B cell (primary cell): ENCODE data around the gene TOB2. TPM values are rescaled to one million over a fixed set of nuclear protein-coding genes. Genes with fewer than 3 reads are reported as not detected.

Experiments
- ATAC-seq: fragments of 200-7000 bp; cut with Tn5 transposase; one replicate; pipeline ENCODE4 v1.10.0; 2021; ENCODE audit warnings: low read depth, mild to moderate bottlenecking, moderate number of reproducible peaks, moderate library complexity
- CTCF ChIA-PET: fragments of 350-600 bp; sonication (Branson Sonifier 250); formaldehyde crosslinking; loops from one replicate; lab custom pipeline; 2021; ENCODE audit warnings: antibody characterized with exemption, inconsistent platforms; lab: Charles Lee
- POLR2A ChIA-PET: fragments of 350-600 bp; sonication (Branson Sonifier 250); formaldehyde crosslinking; loops from one replicate; lab custom pipeline; 2021; ENCODE audit warnings: antibody characterized with exemption; lab: Charles Lee
- DNase-seq: peaks from one replicate; pipeline ENCODE4 v3.0.0; 2013
- H2AFZ ChIP-seq: 2 replicates; pipeline ENCODE4 v1.6.1; 2012; ENCODE audit warnings: mild to moderate bottlenecking, low read depth, low read length; ENCODE audit not compliant: insufficient read depth, poor library complexity, severe bottlenecking
- H3K27ac ChIP-seq, 2 donors: 1 replicate in 1 of 2; 2 replicates in 1 of 2; pipeline ENCODE4 v1.5.1; 2012 to 2013; ENCODE audit warnings: low read length in 2 of 2, mild to moderate bottlenecking in 2 of 2, moderate library complexity in 1 of 2
- H3K27me3 ChIP-seq, 4 experiments: fragments of 200-600 bp in 1 of 4; sonication (generic) in 1 of 4; replicated peaks in 1 of 4; 1 replicate in 2 of 4; 2 replicates in 2 of 4; pipeline versions ENCODE4 v1.6.1 to v1.7.0; 2013 to 2016; ENCODE audit warnings: low read length in 3 of 4, mild to moderate bottlenecking in 2 of 4, mixed read lengths in 1 of 4, moderate library complexity in 1 of 4; ENCODE audit not compliant: insufficient read depth in 4 of 4, control insufficient read depth in 3 of 4; ENCODE audit errors: control extremely low read depth in 1 of 4
- H3K36me3 ChIP-seq, 2 experiments: replicated peaks in 1 of 2; 1 replicate in 1 of 2; 2 replicates in 1 of 2; pipeline versions ENCODE4 v1.6.1 to v1.7.1; 2013; ENCODE audit warnings: low read length in 1 of 2; ENCODE audit not compliant: insufficient read depth in 2 of 2, control insufficient read depth in 1 of 2; ENCODE audit errors: control extremely low read depth in 1 of 2, extremely low read depth in 1 of 2
- H3K4me1 ChIP-seq, 2 donors: fragments of 200-600 bp in 1 of 2; sonication (generic) in 1 of 2; 1 replicate in 1 of 2; 2 replicates in 1 of 2; pipeline versions ENCODE4 v1.5.1 to v1.6.1; 2013 to 2017; ENCODE audit warnings: low read length in 2 of 2; ENCODE audit not compliant: control insufficient read depth in 2 of 2, insufficient read depth in 2 of 2
- H3K4me2 ChIP-seq: replicated peaks from 2 replicates; pipeline ENCODE3; 2012; ENCODE audit warnings: mild to moderate bottlenecking, low read depth, low read length; ENCODE audit not compliant: poor library complexity, severe bottlenecking
- H3K4me3 ChIP-seq, 5 experiments: fragments of 200-600 bp in 1 of 5; sonication (generic) in 1 of 5; 1 replicate in 3 of 5; 2 replicates in 2 of 5; pipeline versions ENCODE4 v1.5.1 to v1.7.0; 2011 to 2016; ENCODE audit warnings: low read length in 4 of 5, mild to moderate bottlenecking in 4 of 5, low read depth in 2 of 5, control low read depth in 1 of 5, moderate library complexity in 1 of 5; ENCODE audit not compliant: insufficient read depth in 1 of 5; ENCODE audit errors: control extremely low read depth in 1 of 5, extremely low read depth in 1 of 5
- H3K79me2 ChIP-seq: fragments of 200-600 bp; sonication (generic); one replicate; pipeline ENCODE4 v1.6.0; 2016; ENCODE audit warnings: low read length; ENCODE audit not compliant: control insufficient read depth, insufficient read depth
- H3K9ac ChIP-seq: fragments of 200-600 bp; sonication (generic); 2 replicates; pipeline ENCODE4 v1.6.1; 2017; ENCODE audit warnings: mild to moderate bottlenecking, low read length, moderate library complexity
- H3K9me3 ChIP-seq, 3 donors: one replicate each; pipeline versions ENCODE4 v1.6.1 to v1.7.1; 2013; ENCODE audit warnings: low read length in 2 of 3; ENCODE audit not compliant: control insufficient read depth in 2 of 3, insufficient read depth in 1 of 3; ENCODE audit errors: control extremely low read depth in 1 of 3
- H4K20me1 ChIP-seq: 2 replicates; pipeline ENCODE4 v1.6.0; 2012; ENCODE audit warnings: mild to moderate bottlenecking, low read length; ENCODE audit not compliant: insufficient read depth, control insufficient read depth, poor library complexity, severe bottlenecking
- H3K27ac Mint-ChIP-seq: one replicate; pipeline ENCODE4 v1.8.0; 2021; ENCODE audit warnings: mixed read lengths
- H3K27me3 Mint-ChIP-seq: one replicate; pipeline ENCODE4 v1.8.0; 2021; ENCODE audit warnings: mixed read lengths
- H3K4me1 Mint-ChIP-seq: one replicate; pipeline ENCODE4 v1.8.0; 2021; ENCODE audit warnings: mixed read lengths
- H3K4me3 Mint-ChIP-seq: one replicate; pipeline ENCODE4 v1.8.0; 2021; ENCODE audit warnings: mixed read lengths
- H3K9me3 Mint-ChIP-seq: one replicate; pipeline ENCODE4 v1.8.0; 2022; ENCODE audit warnings: mixed read lengths; ENCODE audit not compliant: insufficient read depth
- EZH2 ChIP-seq: IDR thresholded peaks from 2 replicates; pipeline ENCODE4 v1.6.1; 2012; ENCODE audit warnings: borderline replicate concordance, low read depth, mild to moderate bottlenecking, moderate library complexity, low read length; ENCODE audit not compliant: insufficient read depth, poor library complexity, severe bottlenecking
- WGBS: methylation state at CpG from one replicate; pipeline ENCODE4 v1.1.5; 2013; ENCODE audit warnings: missing lambda C conversion rate; ENCODE audit not compliant: insufficient coverage; 5-methylcytosine and 5-hydroxymethylcytosine counted together
- intact Hi-C: fragments of 100-400 bp; cut with micrococcal nuclease; formaldehyde crosslinking; loops from one replicate; pipeline ENCODE4 v1.10.0; 2022
- polyA plus RNA-seq: library from polyadenylated mRNA; depleted of rRNA; stranded (reverse); fragments of >200 nt; gene quantifications from 2 replicates; pipeline ENCODE4 v1.2.3, GENCODE V29; 2012
- total RNA-seq, 2 donors: library from RNA; stranded (reverse); fragments of 120-200 nt in 1 of 2; gene quantifications; 1 replicate in 1 of 2; 2 replicates in 1 of 2; pipeline versions ENCODE4 v1.2.3 to v1.2.4, GENCODE V29; 2013 to 2022
- TF ChIP-seq, protein P1 (sequence below): fragments of 200-600 bp; IDR thresholded peaks from one replicate; pipeline ENCODE4 v1.8.0; 2022; ENCODE audit warnings: antibody characterized with exemption, mild to moderate bottlenecking

TOB2 gene
- total and polyA plus RNA-seq, 2 donors (not counting 1 experiment from before 2014, with no cell fraction given): 40.4 to 56.0 TPM

DNA sequence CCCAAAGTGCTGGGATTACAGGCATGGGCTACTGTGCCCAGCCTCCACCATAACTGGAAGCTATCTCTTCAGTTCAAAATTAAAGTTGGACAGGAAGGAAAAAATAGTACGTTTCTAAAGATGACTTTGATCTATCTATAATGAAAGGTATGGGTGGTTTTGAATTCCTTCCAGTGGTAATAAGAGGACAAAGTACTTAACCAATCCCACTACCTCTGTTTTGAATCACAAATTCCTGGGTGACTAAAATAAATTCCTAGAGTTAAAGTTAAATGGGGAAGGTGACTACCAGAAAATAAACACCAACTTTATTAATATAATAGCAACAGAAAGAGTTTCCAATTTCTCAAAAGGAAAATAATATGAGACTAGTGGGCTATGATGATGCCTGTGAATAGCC is 12.8 kb upstream of the TOB2 start:
- H4K20me1 ChIP-seq: peaks cover 8% of the 10 kb centered on the region
- H3K36me3 ChIP-seq: peaks cover 6 to 43% of the 10 kb centered on the region in 2 experiments
- H3K9me3 Mint-ChIP-seq: no peaks in the 10 kb centered on the region
- ATAC-seq (no peak), DNase-seq (no peak)
- H3K4me2 ChIP-seq: no peak overlapping the region
- H2AFZ ChIP-seq: no peak overlapping the region
- TF ChIP-seq, protein P1, sequence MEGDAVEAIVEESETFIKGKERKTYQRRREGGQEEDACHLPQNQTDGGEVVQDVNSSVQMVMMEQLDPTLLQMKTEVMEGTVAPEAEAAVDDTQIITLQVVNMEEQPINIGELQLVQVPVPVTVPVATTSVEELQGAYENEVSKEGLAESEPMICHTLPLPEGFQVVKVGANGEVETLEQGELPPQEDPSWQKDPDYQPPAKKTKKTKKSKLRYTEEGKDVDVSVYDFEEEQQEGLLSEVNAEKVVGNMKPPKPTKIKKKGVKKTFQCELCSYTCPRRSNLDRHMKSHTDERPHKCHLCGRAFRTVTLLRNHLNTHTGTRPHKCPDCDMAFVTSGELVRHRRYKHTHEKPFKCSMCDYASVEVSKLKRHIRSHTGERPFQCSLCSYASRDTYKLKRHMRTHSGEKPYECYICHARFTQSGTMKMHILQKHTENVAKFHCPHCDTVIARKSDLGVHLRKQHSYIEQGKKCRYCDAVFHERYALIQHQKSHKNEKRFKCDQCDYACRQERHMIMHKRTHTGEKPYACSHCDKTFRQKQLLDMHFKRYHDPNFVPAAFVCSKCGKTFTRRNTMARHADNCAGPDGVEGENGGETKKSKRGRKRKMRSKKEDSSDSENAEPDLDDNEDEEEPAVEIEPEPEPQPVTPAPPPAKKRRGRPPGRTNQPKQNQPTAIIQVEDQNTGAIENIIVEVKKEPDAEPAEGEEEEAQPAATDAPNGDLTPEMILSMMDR: no peak
- no peak for TF ChIP-seq EZH2
- ChIA-PET CTCF (no interaction called here), POLR2A (interaction anchor here (0.6 to 1.2 kb wide), 2 partner anchors 9 to 11 kb away, joined by 4 read pairs; partner anchors contain the start of genes ACO2 and PHF5A)
- no peaks in the 10 kb centered on the region for H3K27me3 ChIP-seq
- intact Hi-C loops: no loop called here
- H3K9ac ChIP-seq: no peak overlapping the region
- no peaks in the 10 kb centered on the region for H3K27me3 Mint-ChIP-seq
- H3K4me1 ChIP-seq: no peaks in the 10 kb centered on the region
- H3K9me3 ChIP-seq: no peaks in the 10 kb centered on the region
- H3K27ac Mint-ChIP-seq: no peak overlapping the region
- H3K4me1 Mint-ChIP-seq: peaks cover 7% of the 10 kb centered on the region
- no peak overlapping the region for H3K4me3 ChIP-seq
- no peak overlapping the region for H3K27ac ChIP-seq
- peaks cover 32% of the 10 kb centered on the region for H3K79me2 ChIP-seq
- WGBS: no CpG with 5 or more reads among the region's 1 CpG
- no peak overlapping the region for H3K4me3 Mint-ChIP-seq

DNA sequence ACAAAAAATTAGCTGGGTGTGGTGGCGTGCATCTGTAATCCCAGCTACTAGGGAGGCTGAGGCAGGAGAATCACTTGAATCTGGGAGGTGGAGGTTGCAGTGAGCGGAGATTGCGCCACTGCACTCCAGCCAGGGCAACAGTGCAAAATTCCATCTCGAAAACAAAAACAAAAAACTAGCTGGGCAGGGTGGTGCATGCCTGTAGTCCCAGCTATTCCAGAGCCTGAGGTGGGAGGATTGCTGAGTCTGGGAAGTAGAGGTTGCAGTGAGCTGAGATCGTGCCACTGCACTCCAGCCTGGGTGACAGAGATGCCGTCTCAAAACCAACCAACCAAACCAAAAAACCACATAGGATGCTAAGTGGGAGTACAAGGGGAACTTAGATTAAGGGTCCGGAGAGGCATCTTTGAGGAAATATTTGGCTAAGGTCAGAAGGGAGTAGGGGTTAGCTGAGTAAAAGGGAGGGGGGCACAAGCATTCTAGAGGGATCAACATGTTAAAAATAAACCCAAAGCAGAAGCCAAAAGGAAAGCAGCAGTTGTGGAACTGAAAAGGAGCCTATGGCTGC is 11.6 kb upstream of the TOB2 start:
- ChIA-PET POLR2A (interaction anchor here (0.6 kb wide), 1 partner anchor 14 kb away, joined by 3 read pairs; no protein-coding TSS in a partner anchor), CTCF (interaction anchor here (1.1 kb wide), 1 partner anchor 42 kb away, joined by 3 read pairs; no protein-coding TSS in a partner anchor)
- TF ChIP-seq, protein P1: no peak
- TF ChIP-seq EZH2: no peak
- intact Hi-C loops: no loop called here
- Histone ChIP-seq H4K20me1 (peaks cover 8% of the 10 kb centered on the region), H3K27ac (peak overlapping the region in 1 of 2 donors; percentile 41), H3K79me2 (peaks cover 21% of the 10 kb centered on the region), H2AFZ (no peak overlapping the region), H3K4me3 (no peak overlapping the region), H3K4me2 (no peak overlapping the region), H3K36me3 (peaks cover 3 to 35% of the 10 kb centered on the region in 2 experiments), H3K9ac (no peak overlapping the region), H3K9me3 (no peaks in the 10 kb centered on the region), H3K27me3 (no peaks in the 10 kb centered on the region), H3K4me1 (no peaks in the 10 kb centered on the region)
- no peak overlapping the region for H3K4me3 Mint-ChIP-seq
- no peaks in the 10 kb centered on the region for H3K27me3 Mint-ChIP-seq
- peak overlapping the region; percentile 59 for H3K27ac Mint-ChIP-seq
- no peaks in the 10 kb centered on the region for H3K9me3 Mint-ChIP-seq
- ATAC-seq (no peak), DNase-seq (no peak)
- peaks cover 3% of the 10 kb centered on the region for H3K4me1 Mint-ChIP-seq
- 100% methylated on average over 2 of the region's 7 CpGs for WGBS
